Heart right ventricle (tissue), 16 donors: ENCODE measurements around the gene TRMT11. TPM values are rescaled to one million over a fixed set of nuclear protein-coding genes. Genes with fewer than 3 reads are reported as not detected.
A peak's percentile ranks its signal among the peaks of the same experiment; 100 is the strongest.

Source experiments
- ATAC-seq, 8 donors: fragments of 200-7000 bp; cut with Tn5 transposase; one replicate each; pipeline ENCODE4 v1.9.1; 2020; ENCODE audit warnings: mild to moderate bottlenecking in 8 of 8, moderate library complexity in 8 of 8, moderate number of reproducible peaks in 1 of 8
- DNase-seq, 2 donors: peaks; one replicate each; pipeline ENCODE4 v3.0.0-alpha.2; 2020
- H3K27ac ChIP-seq, 10 donors: fragments of 200-600 bp; sonication (generic) in 2 of 10; one replicate each; pipeline versions ENCODE4 v1.5.0 to v1.8.0; 2020 to 2022; ENCODE audit warnings: mild to moderate bottlenecking in 3 of 10
- H3K27me3 ChIP-seq, 7 donors: fragments of 200-600 bp; one replicate each; pipeline ENCODE4 v1.8.0; 2021 to 2022; ENCODE audit warnings: mild to moderate bottlenecking in 2 of 7
- H3K36me3 ChIP-seq, 9 donors: fragments of 200-600 bp; sonication (generic) in 1 of 9; one replicate each; pipeline versions ENCODE4 v1.5.0 to v1.8.0; 2020 to 2022; ENCODE audit warnings: mild to moderate bottlenecking in 2 of 9
- H3K4me1 ChIP-seq, 9 donors: fragments of 200-600 bp; sonication (generic) in 1 of 9; one replicate each; pipeline versions ENCODE4 v1.5.0 to v1.8.0; 2020 to 2022; ENCODE audit warnings: mild to moderate bottlenecking in 4 of 9
- H3K4me3 ChIP-seq, 10 donors: fragments of 200-600 bp; sonication (generic) in 2 of 10; one replicate each; pipeline versions ENCODE4 v1.5.0 to v1.8.0; 2020 to 2022; ENCODE audit warnings: mild to moderate bottlenecking in 7 of 10, moderate library complexity in 2 of 10
- H3K9me3 ChIP-seq, 11 donors: fragments of 200-600 bp in 10 of 11; sonication (generic) in 2 of 11; one replicate each; pipeline versions ENCODE4 v1.5.0 to v1.8.0; 2013 to 2022; ENCODE audit warnings: mild to moderate bottlenecking in 2 of 11, control low read depth in 1 of 11, moderate library complexity in 1 of 11
- WGBS, 2 donors: extraction: QIAGEN DNeasy Blood & Tissue Kit; methylation state at CpG; one replicate each; pipeline ENCODE4 v1.1.7; 2013; ENCODE audit warnings: inconsistent platforms in 1 of 2; 5-methylcytosine and 5-hydroxymethylcytosine counted together
- intact Hi-C, 10 donors: fragments of 100-400 bp; cut with DNase I; formaldehyde crosslinking; loops; one replicate each; pipeline versions ENCODE4 v1.11.1 to v1.14.2; 2022
- polyA plus RNA-seq, 2 donors: library from polyadenylated mRNA; stranded (reverse); fragments of 200-250 nt; gene quantifications; one replicate each; pipeline ENCODE4 v1.2.3, GENCODE V29; 2013
- total RNA-seq, 10 donors: library from RNA; stranded (reverse); fragmentation: NEBNext Ultra II Directional in 3 of 10; extraction: Animal tissue kit (Norgen Biotek cat#: 25700) in 3 of 10; gene quantifications; one replicate each; pipeline versions ENCODE4 v1.2.1 to v1.2.4, GENCODE V29; 2021 to 2023
- TF ChIP-seq, protein P1 (sequence below), 9 donors: fragments of 200-600 bp; sonication (generic) in 2 of 9; IDR thresholded peaks; one replicate each; pipeline versions ENCODE4 v1.5.0 to v1.8.0; 2021 to 2022; ENCODE audit warnings: antibody characterized with exemption in 9 of 9, mild to moderate bottlenecking in 5 of 9, moderate library complexity in 1 of 9
- donor health status: Arrhythmogenic right ventricular cardiomyopathy.
- donor health status: ischemic (EF 13 %, LVEDD 7.1; RV severe dilation, severe dysfunction).
- donor health status: healthy with polysubstance abuse.
- donor health status: DM: no; HTN: yes; CAD: no.
- donor health status: DM: no; HTN: no; CAD: no.
- donor health status: ischemic (EF 25% LVEDD 6.9; RV normal size, moderate dysfunction).
- donor health status: ischemic (EF 25% LVEDD 5.7; RV mildly dilated, moderate dysfunction).
- donor health status: healthy.
- donor health status: DM: yes; HTN: yes; CAD: no.
- donor health status: Ischemic cardiomyopathy.
- donor health status: ischemic (EF 35%, LVEDD 5.7; RV mildly dilated, moderate dysfunction).
- donor health status: nonischemic (EF 11% LVEDD 7.7; RV severe dilation, severe dysfunction).
- donor health status: DM: yes; HTN: yes; CAD: no.
- donor health status: PGD.
- donor health status: ischemic (EF 29% LVEDD 5.4; RV normal size, mild dysfunction).
- donor health status: nonischemic (EF 23%, LVEDD 6.1; RV moderate dilation, normal function).

TRMT11 gene
- total and polyA plus RNA-seq, 12 donors: 7.2 to 15.8 (median 11.0) TPM

DNA sequence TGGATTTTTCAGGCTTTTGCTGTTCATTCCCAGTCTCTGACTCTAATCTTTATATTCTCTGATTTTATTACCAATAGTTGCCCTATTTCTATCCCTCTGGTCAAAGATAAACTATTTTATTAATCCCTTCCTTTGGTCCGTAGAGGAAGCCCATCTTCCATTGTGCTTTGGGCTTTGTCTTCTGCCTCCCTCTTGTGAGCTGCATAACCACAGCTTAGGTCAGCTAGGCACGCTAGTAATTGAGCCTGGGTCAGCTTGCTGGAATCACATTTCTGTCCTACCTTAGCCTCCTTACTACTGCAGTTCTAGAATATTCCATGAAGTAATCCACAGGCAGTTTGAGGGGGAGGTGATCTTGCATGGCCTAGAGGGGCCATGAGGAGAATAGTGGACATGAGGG lies 49.4 kb downstream of the TRMT11 start:
- ATAC-seq: no peak
- no peak for DNase-seq
- intact Hi-C loops: loop anchor here in 4 of 10 donors (10.0 kb wide), 5 partner anchors 619 to 1229 kb away; partner anchors contain the start of gene RNF146 (in 1 of the 4)
- Histone ChIP-seq H3K9me3 (no peaks in the 10 kb centered on the region), H3K4me3 (no peak overlapping the region), H3K27ac (no peak overlapping the region), H3K4me1 (peaks cover 3 to 16% (median 9%) of the 10 kb centered on the region in 9 donors), H3K36me3 (peaks cover 0 to 55% (median 0%) of the 10 kb centered on the region in 9 donors), H3K27me3 (no peaks in the 10 kb centered on the region)
- WGBS, 2 donors: 96 to 97% methylated on average over 2 of the region's 2 CpGs
- TF ChIP-seq, protein P1, sequence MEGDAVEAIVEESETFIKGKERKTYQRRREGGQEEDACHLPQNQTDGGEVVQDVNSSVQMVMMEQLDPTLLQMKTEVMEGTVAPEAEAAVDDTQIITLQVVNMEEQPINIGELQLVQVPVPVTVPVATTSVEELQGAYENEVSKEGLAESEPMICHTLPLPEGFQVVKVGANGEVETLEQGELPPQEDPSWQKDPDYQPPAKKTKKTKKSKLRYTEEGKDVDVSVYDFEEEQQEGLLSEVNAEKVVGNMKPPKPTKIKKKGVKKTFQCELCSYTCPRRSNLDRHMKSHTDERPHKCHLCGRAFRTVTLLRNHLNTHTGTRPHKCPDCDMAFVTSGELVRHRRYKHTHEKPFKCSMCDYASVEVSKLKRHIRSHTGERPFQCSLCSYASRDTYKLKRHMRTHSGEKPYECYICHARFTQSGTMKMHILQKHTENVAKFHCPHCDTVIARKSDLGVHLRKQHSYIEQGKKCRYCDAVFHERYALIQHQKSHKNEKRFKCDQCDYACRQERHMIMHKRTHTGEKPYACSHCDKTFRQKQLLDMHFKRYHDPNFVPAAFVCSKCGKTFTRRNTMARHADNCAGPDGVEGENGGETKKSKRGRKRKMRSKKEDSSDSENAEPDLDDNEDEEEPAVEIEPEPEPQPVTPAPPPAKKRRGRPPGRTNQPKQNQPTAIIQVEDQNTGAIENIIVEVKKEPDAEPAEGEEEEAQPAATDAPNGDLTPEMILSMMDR (IDR thresholded peaks at IDR 0.05): no peak

DNA sequence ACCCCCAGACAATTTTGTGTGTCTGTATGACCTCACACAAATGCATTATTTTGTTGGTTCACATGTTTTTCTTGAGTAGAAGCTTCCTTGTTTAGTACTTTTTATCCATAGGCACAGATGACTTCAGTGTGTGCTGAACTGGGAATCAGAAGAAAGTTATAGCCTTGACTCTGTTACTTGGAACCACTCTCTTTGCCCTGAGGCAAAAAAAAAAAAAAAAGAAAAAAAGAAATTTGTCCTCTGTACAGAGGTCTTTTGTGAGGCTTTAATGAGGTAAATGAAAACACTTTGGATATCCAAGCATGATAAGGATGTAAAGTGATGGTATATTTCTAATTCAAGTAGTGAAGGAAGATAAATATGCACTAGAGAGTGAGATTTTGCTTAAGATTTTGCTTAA lies 51.9 kb downstream of the TRMT11 start:
- DNase-seq (no peak), ATAC-seq (no peak)
- Histone ChIP-seq H3K9me3 (no peaks in the 10 kb centered on the region), H3K36me3 (peaks cover 0 to 52% (median 0%) of the 10 kb centered on the region in 9 donors), H3K4me1 (peaks cover 3 to 21% (median 9%) of the 10 kb centered on the region in 9 donors), H3K27ac (no peak overlapping the region), H3K4me3 (no peak overlapping the region), H3K27me3 (no peaks in the 10 kb centered on the region)
- intact Hi-C loops: loop anchor here in 4 of 10 donors (10.0 kb wide), 5 partner anchors 617 to 1227 kb away; partner anchors contain the start of gene RNF146 (in 1 of the 4)
- TF ChIP-seq, protein P1 (IDR thresholded peaks at IDR 0.05): no peak

DNA sequence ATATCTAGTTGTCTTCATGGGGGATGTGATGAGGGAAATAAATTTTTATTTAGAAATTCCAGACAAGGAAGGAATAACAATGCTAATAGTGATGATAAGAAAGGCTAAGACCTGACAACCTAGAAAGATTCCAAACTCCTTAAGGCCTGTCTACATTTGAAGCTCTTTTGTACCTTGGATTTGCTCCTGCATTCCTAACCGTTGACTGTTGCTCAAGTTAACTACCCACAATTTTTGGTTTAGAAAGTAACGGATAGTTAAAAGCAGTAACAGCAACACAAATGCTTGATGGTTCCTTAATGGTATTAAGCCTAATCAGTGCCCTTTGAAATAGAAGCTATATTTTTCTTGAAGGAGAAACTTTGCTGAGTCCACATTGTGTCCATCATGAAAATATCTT lies 52.9 kb downstream of the TRMT11 start:
- Histone ChIP-seq H3K27ac (no peak overlapping the region), H3K27me3 (no peaks in the 10 kb centered on the region), H3K36me3 (peaks cover 0 to 52% (median 0%) of the 10 kb centered on the region in 9 donors), H3K4me1 (peaks cover 0 to 12% (median 0%) of the 10 kb centered on the region in 9 donors), H3K9me3 (peaks cover 0 to 2% (median under 1%) of the 10 kb centered on the region in 11 donors), H3K4me3 (no peak overlapping the region)
- ATAC-seq: no peak
- intact Hi-C loops: loop anchor here in 4 of 10 donors (10.0 kb wide), 5 partner anchors 616 to 1226 kb away; partner anchors contain the start of gene RNF146 (in 1 of the 4)
- TF ChIP-seq, protein P1 (IDR thresholded peaks at IDR 0.05): no peak
- no peak for DNase-seq
- WGBS, 2 donors: 86 to 96% methylated on average over 2 of the region's 2 CpGs

DNA sequence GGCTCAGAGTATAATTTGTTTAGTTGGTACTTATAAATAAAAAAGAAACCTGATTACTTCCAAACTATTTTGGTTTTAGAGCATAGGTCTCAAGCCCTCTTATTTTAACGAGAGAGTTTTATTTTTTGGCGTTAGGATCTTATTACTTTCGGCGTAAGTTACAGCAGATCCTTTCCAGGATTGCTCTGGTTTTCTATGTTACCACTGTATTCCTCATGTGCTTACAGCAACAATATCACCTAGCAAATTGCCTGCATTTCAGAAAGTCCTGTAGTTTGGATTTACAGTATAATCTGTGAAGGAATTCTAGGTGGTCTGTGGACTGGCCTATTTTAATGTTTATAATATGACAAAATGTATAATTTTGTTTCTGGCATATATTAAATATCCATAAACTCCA lies 54.1 kb downstream of the TRMT11 start:
- Histone ChIP-seq H3K27ac (peak overlapping the region in 1 of 10 donors; percentile 16), H3K36me3 (peaks cover 0 to 52% (median 0%) of the 10 kb centered on the region in 9 donors), H3K4me3 (no peak overlapping the region), H3K4me1 (peaks cover 0 to 12% (median 0%) of the 10 kb centered on the region in 9 donors), H3K27me3 (no peaks in the 10 kb centered on the region), H3K9me3 (peaks cover 0 to 10% (median 3%) of the 10 kb centered on the region in 11 donors)
- ATAC-seq (no peak), DNase-seq (no peak)
- 93 to 96% methylated on average over 4 of the region's 4 CpGs for WGBS, 2 donors
- intact Hi-C loops: no loop called here
- TF ChIP-seq, protein P1 (IDR thresholded peaks at IDR 0.05): no peak
